ENCODE measurements around the gene BCL6. TPM values are rescaled to one million over a fixed set of nuclear protein-coding genes. Genes with fewer than 3 reads are reported as not detected.

BCL6 gene
- total and polyA plus RNA-seq, 9 of the 15 experiments (the other 6 are each of a cell fraction or from before 2014, with no cell fraction given), result 0.08 to 3.5 (median 1.6) TPM

GRCh38 chr3:187745201-187746058 lies at the start of gene BCL6 (continued):
- no peak for TF ChIP-seq KDM4B (IDR thresholded peaks at IDR 0.05; ENCODE audit: borderline replicate concordance in 2 of 2, low read depth in 1 of 2)
- TF ChIP-seq BCOR (IDR thresholded peaks at IDR 0.05), result peak; percentile 58; the same call in 1 of the 2 replicates
- peak; percentile 79 to 82 for TF ChIP-seq AFF1 (IDR thresholded peaks at IDR 0.05; ENCODE audit: low read depth in 1 of 2, partially characterized antibody in 2 of 2)
- TF ChIP-seq FOXM1 (IDR thresholded peaks at IDR 0.05; ENCODE audit: low read depth), result peak; percentile 35; the same call in 1 of the 2 replicates
- no peak for TF ChIP-seq FOXM1 (CRISPR knock-in tag; IDR thresholded peaks at IDR 0.05; ENCODE audit: low read depth)
- peak; percentile 91 for TF ChIP-seq ASH1L (IDR thresholded peaks at IDR 0.05; ENCODE audit: borderline replicate concordance, low read depth, partially characterized antibody)
- no peak; the same call in 1 of the 2 replicates for TF ChIP-seq BACH1 (tag; IDR thresholded peaks at IDR 0.05)
- TF ChIP-seq MEF2A (IDR thresholded peaks at IDR 0.05; ENCODE audit: control insufficient read depth, low read depth, low read length), result peak; percentile 3; the same call in 1 of the 2 replicates
- peak; percentile 78 for TF ChIP-seq KDM5B (IDR thresholded peaks at IDR 0.05; ENCODE audit: insufficient replicate concordance, low read depth, low read length)
- TF ChIP-seq PHTF2 (CRISPR knock-in tag; IDR thresholded peaks at IDR 0.05), result 0 out of 2 replicates have a peak, but pooled peaks have one; percentile 55
- peak; percentile 42; the same call in 1 of the 2 replicates for TF ChIP-seq BRD4 (IDR thresholded peaks at IDR 0.05)
- peak; percentile 92 for TF ChIP-seq CCNT2 (IDR thresholded peaks at IDR 0.05; ENCODE audit: borderline replicate concordance, extremely low read depth, insufficient read length, low read depth, low read length)
- TF ChIP-seq SRSF3 (IDR thresholded peaks at IDR 0.05; ENCODE audit: insufficient read depth, low read length), result no peak
- no peak for TF ChIP-seq ATF1 (CRISPR knock-in tag; IDR thresholded peaks at IDR 0.05)
- peak; percentile 99 for TF ChIP-seq ATF1 (tag; IDR thresholded peaks at IDR 0.05)
- 0 out of 2 replicates have a peak, but pooled peaks have one; percentile 57 for TF ChIP-seq ZEB2 (IDR thresholded peaks at IDR 0.05)
- peak; percentile 57 to 69 for TF ChIP-seq SIX5 (IDR thresholded peaks at IDR 0.05; ENCODE audit: borderline replicate concordance in 1 of 2, insufficient read depth in 1 of 2, low read depth in 1 of 2, low read length in 2 of 2)
- no peak for TF ChIP-seq SETDB1 (IDR thresholded peaks at IDR 0.05; ENCODE audit: low read length)
- TF ChIP-seq RCOR1 (IDR thresholded peaks at IDR 0.05; ENCODE audit: borderline replicate concordance in 1 of 2, low read depth in 2 of 2, low read length in 2 of 2), result peak in 1 of 2 experiments; percentile 54; a peak in 1 of 4 replicates
- 0 out of 2 replicates have a peak, but pooled peaks have one; percentile 0 for TF ChIP-seq ZNF696 (CRISPR knock-in tag; conservative IDR thresholded peaks at IDR 0.05)
- TF ChIP-seq TAF7 (tag; IDR thresholded peaks at IDR 0.05), result peak; percentile 92
- no peak for TF ChIP-seq ELK1 (CRISPR knock-in tag; IDR thresholded peaks at IDR 0.05)
- peak in 1 of 2 experiments; percentile 39; a peak in 1 of 4 replicates for TF ChIP-seq ARNT (IDR thresholded peaks at IDR 0.05)
